ENCODE data around the gene SCG5.

GRCh38 chr15:32707436-32707835 is 65.9 kb downstream of the SCG5 start:
- no peak for TF ChIP-seq EP300 (IDR thresholded peaks at IDR 0.05; ENCODE audit: borderline replicate concordance in 1 of 2, low read depth in 1 of 2, low read length in 1 of 2)
- no peak for TF ChIP-seq USF2 (IDR thresholded peaks at IDR 0.05; ENCODE audit: borderline replicate concordance, low read depth, low read length)
- no peak for TF ChIP-seq CTCF (IDR thresholded peaks at IDR 0.05)
- no peak for TF ChIP-seq CHD2 (IDR thresholded peaks at IDR 0.05; ENCODE audit: low read length, partially characterized antibody)
- TF ChIP-seq TEAD4 (IDR thresholded peaks at IDR 0.05; ENCODE audit: borderline replicate concordance, insufficient read depth): no peak
- TF ChIP-seq YY1 (IDR thresholded peaks at IDR 0.05; ENCODE audit: low read depth): no peak
- TF ChIP-seq GATA2 (CRISPR knock-in tag; IDR thresholded peaks at IDR 0.05): no peak
- no peak for TF ChIP-seq TCF12 (IDR thresholded peaks at IDR 0.05)
- no peak for TF ChIP-seq USF1 (IDR thresholded peaks at IDR 0.05; ENCODE audit: borderline replicate concordance, low read depth)
- no peak for TF ChIP-seq EZH2phosphoT487 (IDR thresholded peaks at IDR 0.05; ENCODE audit: borderline replicate concordance, low read depth)

All from SK-N-SH (cell line).